Peyer's patch (tissue), 4 donors: ENCODE data around the gene TMEM50A.
"Not testable (repeated sequence)": the region's sequence is repeated elsewhere in the genome, so short reads cannot be mapped to it uniquely, and the experiment has no call there.

Experiments used
- CTCF ChIP-seq, 6 experiments: fragments of 450-650 bp in 4 of 6; fragments of 200-600 bp in 2 of 6; sonication (generic) in 1 of 6; IDR thresholded peaks; one replicate each; pipeline ENCODE4 v1.5.1; 2017 to 2019; ENCODE audit warnings: antibody characterized with exemption in 6 of 6, mild to moderate bottlenecking in 3 of 6, moderate library complexity in 1 of 6
- POLR2A ChIP-seq, 2 donors: fragments of 450-650 bp; IDR thresholded peaks; one replicate each; pipeline ENCODE4 v1.5.1; 2017; ENCODE audit warnings: antibody characterized with exemption in 2 of 2, mild to moderate bottlenecking in 2 of 2, moderate library complexity in 2 of 2

- TF ChIP-seq CTCF, POLR2A (IDR thresholded peaks at IDR 0.05): not testable (repeated sequence)
These were observed 45.0 kb downstream of the TMEM50A start for GRCh38 chr1:25383090-25383489.
